ENCODE measurements around the gene KDM3B.
"Not testable (repeated sequence)": the region's sequence is repeated elsewhere in the genome, so short reads cannot be mapped to it uniquely, and the experiment has no call there.

The KDM3B gene

GRCh38 chr5:138468966-138469539 is 116.6 kb downstream of the KDM3B start:
- no peak for DNase-seq

- DNase-seq = no peak
These were observed 117.2 kb downstream of the KDM3B start for GRCh38 chr5:138469540-138470321.

- DNase-seq = no peak
These were observed 118.0 kb downstream of the KDM3B start for GRCh38 chr5:138470322-138471051.

GRCh38 chr5:138471052-138471361 is 118.5 kb downstream of the KDM3B start:
- DNase-seq = no peak

GRCh38 chr5:138472353-138472752 is 119.9 kb downstream of the KDM3B start:
- no peak for DNase-seq

GRCh38 chr5:138473151-138473550 is 120.7 kb downstream of the KDM3B start:
- not testable (repeated sequence) for DNase-seq

- DNase-seq = no peak
These were observed 124.4 kb downstream of the KDM3B start for GRCh38 chr5:138476918-138477317.

- DNase-seq = no peak
These were observed 130.2 kb downstream of the KDM3B start for GRCh38 chr5:138482638-138483037.
